T1000 (cell line): Measurements from ENCODE around the gene STX17.
A peak's percentile ranks its signal among the peaks of the same experiment; 100 is the strongest.
"Not testable (repeated sequence)": the region's sequence is repeated elsewhere in the genome, so short reads cannot be mapped to it uniquely, and the experiment has no call there.

Experiments
- DNase-seq: peaks from one replicate; lab custom pipeline; 2025; ENCODE audit warnings: mixed read lengths; lab: John Stamatoyannopoulos, UW

Gene STX17

GRCh38 chr9:99967457-99967856 lies 61.0 kb downstream of the STX17 start:
- no peak for DNase-seq

- no peak for DNase-seq
Observed at GRCh38 chr9:99970481-99970880, 64.0 kb downstream of the STX17 start.

- DNase-seq = no peak
Observed at GRCh38 chr9:99971410-99971809, 65.0 kb downstream of the STX17 start.

GRCh38 chr9:99973455-99973854 lies 67.0 kb downstream of the STX17 start:
- DNase-seq = no peak

- DNase-seq = no peak
Observed at GRCh38 chr9:99977033-99977792, 70.8 kb downstream of the STX17 start.

- no peak for DNase-seq
Observed at GRCh38 chr9:99978221-99978620, 71.8 kb downstream of the STX17 start.

GRCh38 chr9:99980598-99980997 lies 74.1 kb downstream of the STX17 start:
- no peak for DNase-seq

GRCh38 chr9:99986642-99987041 lies 80.2 kb downstream of the STX17 start:
- DNase-seq = no peak

GRCh38 chr9:99990508-99990907 lies 84.1 kb downstream of the STX17 start:
- DNase-seq = not testable (repeated sequence)

- no peak for DNase-seq
Observed at GRCh38 chr9:99998266-99998665, 91.8 kb downstream of the STX17 start.

GRCh38 chr9:99998866-99999265 lies 92.4 kb downstream of the STX17 start:
- DNase-seq = no peak

GRCh38 chr9:99999797-100000196 lies 93.3 kb downstream of the STX17 start:
- DNase-seq = no peak

GRCh38 chr9:100011062-100011681 lies 104.7 kb downstream of the STX17 start:
- peak; percentile 2 for DNase-seq

GRCh38 chr9:100012279-100012678 lies 105.8 kb downstream of the STX17 start:
- no peak for DNase-seq

GRCh38 chr9:100013573-100013972 lies 107.1 kb downstream of the STX17 start:
- DNase-seq = no peak

- no peak for DNase-seq
Observed at GRCh38 chr9:100014846-100015245, 108.4 kb downstream of the STX17 start.

GRCh38 chr9:100019541-100019940 lies 113.1 kb downstream of the STX17 start:
- DNase-seq = no peak
